Measurements from ENCODE around the gene POLR2L. TPM values are rescaled to one million over a fixed set of nuclear protein-coding genes. Genes with fewer than 3 reads are reported as not detected.

POLR2L gene
- total and polyA plus RNA-seq, 10 donors = 24.6 to 131 (median 66.2) TPM

DNA sequence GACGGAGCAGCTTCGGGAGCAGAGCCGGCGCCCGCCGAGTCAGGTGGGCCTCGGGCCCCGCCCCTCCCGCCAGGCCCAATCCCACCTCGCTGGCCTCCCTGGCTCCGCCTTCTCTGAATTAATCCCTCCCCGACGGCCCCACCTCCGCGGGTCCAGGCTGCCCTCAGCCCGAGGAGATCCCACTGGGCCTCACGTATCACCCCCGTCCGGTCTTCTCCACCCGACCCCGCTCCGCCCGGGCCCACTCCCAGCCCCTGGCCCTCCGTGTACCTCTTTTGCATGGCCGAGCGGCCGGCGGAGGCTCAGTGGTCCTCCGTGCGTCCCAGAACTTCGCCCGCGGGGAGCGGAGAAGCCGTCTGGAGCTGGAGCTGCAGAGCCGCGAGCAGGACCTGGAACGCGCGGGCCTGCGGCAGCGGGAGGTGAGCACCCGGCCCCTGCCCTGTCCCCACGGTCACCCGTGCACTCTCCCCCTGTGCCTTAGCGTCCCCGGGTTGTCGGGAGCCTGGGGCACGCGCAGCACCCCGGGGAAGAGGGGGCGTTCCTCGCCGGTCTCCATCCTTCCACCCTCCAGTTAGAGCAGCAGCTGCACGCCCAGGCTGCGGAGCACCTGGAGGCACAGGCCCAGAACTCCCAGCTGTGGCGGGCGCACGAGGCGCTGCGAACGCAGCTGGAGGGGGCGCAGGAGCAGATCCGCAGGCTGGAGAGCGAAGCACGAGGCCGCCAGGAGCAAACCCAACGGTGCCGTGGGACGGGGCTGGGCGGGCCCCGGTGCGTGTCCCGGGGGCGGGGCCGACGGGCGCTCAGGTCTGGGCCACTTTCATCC lies 11.8 kb downstream of the POLR2L start:
- Histone ChIP-seq H3K9me3 (no peaks in the 10 kb centered on the region), H3K4me1 (peaks cover 59 to 97% (median 92%) of the 10 kb centered on the region in 6 donors), H3K4me3 (peak overlapping the region; percentile 29 to 74 (median 43)), H3K36me3 (peaks cover 0 to 5% (median 0%) of the 10 kb centered on the region in 6 donors), H3K27ac (peak overlapping the region in 5 of 8 donors; percentile 77 to 88 (median 86)), H3K27me3 (replicated peaks in 1 of 7) (peaks cover 0 to 88% (median 22%) of the 10 kb centered on the region in 7 donors)
- intact Hi-C loops (cut with DNase I; ENCODE audit: low total_unique reads) = no loop called here
- 1 to 8% (median 3%) methylated on average over 39 to 78 of the region's 78 CpGs for WGBS, 5 donors
- peak; percentile 93 for DNase-seq
- TF ChIP-seq POLR2AphosphoS5 (IDR thresholded peaks at IDR 0.05) = peak; percentile 8 to 46 (median 36)
- TF ChIP-seq CTCF (IDR thresholded peaks at IDR 0.05 in 8 of 11, conservative IDR thresholded peaks at IDR 0.05 in 3 of 11) = no peak
- no peak for TF ChIP-seq POLR2A (IDR thresholded peaks at IDR 0.05)

DNA sequence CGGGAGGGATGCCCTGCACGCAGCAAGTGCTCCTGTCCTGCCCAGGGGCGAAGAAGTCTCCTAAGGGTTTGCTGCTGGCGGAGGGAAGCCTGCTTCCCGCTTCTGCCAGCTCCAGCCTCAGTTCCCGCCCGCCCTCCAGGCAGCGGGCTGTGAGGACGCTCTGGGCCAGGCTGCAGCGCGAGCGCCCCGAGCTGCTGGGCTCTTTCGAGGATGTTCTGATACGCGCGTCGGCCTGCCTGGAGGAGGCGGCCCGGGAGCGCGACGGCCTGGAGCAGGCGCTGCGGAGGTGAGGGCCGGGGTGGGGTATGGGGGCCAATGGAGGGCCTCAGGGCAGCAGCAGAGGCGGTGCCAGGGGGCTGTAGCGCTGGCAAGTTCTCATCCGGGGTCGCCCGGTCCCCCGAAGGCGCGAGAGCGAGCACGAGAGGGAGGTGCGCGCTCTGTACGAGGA lies 12.5 kb downstream of the POLR2L start:
- H3K27me3 ChIP-seq (replicated peaks in 1 of 7) = peaks cover 0 to 82% (median 22%) of the 10 kb centered on the region in 7 donors
- peaks cover 0 to 11% (median 5%) of the 10 kb centered on the region in 6 donors for H3K36me3 ChIP-seq
- H3K9me3 ChIP-seq = no peaks in the 10 kb centered on the region
- 0 to 2% (median 2%) methylated on average over 9 to 39 of the region's 39 CpGs for WGBS, 5 donors
- DNase-seq = peak; percentile 84
- TF ChIP-seq CTCF (IDR thresholded peaks at IDR 0.05 in 8 of 11, conservative IDR thresholded peaks at IDR 0.05 in 3 of 11) (no peak), POLR2AphosphoS5 (IDR thresholded peaks at IDR 0.05) (peak in 2 of 3 donors; percentile 64 to 83), POLR2A (IDR thresholded peaks at IDR 0.05) (peak in 1 of 3 donors; percentile 15)
- peaks cover 59 to 97% (median 89%) of the 10 kb centered on the region in 6 donors for H3K4me1 ChIP-seq
- H3K4me3 ChIP-seq = peak overlapping the region; percentile 29 to 74 (median 43)
- intact Hi-C loops (cut with DNase I; ENCODE audit: low total_unique reads) = no loop called here
- H3K27ac ChIP-seq = peak overlapping the region in 7 of 8 donors; percentile 51 to 88 (median 80)

DNA sequence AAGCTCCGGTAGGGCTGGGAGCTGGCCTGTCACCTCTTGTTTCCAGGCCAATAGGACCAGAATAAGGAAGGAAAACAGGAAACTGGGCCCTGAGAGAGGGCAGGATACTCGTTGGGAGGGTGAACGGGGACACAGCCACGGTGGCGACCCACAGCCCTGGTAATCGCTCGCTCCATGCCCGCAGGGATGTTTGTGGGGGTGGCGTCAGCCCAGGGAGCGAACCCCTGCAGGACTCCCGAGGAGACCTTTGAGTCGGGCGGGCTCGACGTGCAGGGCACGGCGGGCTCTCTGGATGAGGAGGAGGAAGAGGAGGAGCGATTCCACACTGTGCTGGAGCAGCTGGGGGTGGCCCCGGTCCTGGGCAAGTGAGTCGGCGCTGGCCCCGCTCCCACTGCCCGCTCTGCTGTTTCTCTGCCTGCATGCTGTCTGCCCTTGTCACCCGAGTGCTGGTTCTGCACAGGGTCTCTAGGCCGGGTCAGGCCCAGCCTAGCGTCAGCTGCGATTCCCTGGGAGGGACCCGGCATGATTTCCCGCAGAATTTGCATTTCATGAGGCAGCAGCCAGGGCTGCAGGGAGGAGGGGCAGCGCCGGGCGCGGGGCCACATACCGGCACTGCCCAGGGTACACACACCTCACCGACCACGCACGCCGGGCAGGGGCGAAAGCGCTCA lies 13.0 kb downstream of the POLR2L start:
- DNase-seq = peak; percentile 90
- TF ChIP-seq POLR2AphosphoS5 (IDR thresholded peaks at IDR 0.05) = peak; percentile 74 to 81 (median 81)
- no peak for TF ChIP-seq CTCF (IDR thresholded peaks at IDR 0.05 in 8 of 11, conservative IDR thresholded peaks at IDR 0.05 in 3 of 11)
- TF ChIP-seq POLR2A (IDR thresholded peaks at IDR 0.05) = no peak
- no peaks in the 10 kb centered on the region for H3K9me3 ChIP-seq
- H3K27ac ChIP-seq = peak overlapping the region in 7 of 8 donors; percentile 51 to 88 (median 80)
- WGBS, 5 donors = 2 to 13% (median 5%) methylated on average over 33 to 40 of the region's 40 CpGs
- intact Hi-C loops (cut with DNase I; ENCODE audit: low total_unique reads) = no loop called here
- peaks cover 56 to 97% (median 84%) of the 10 kb centered on the region in 6 donors for H3K4me1 ChIP-seq
- peaks cover 0 to 77% (median 22%) of the 10 kb centered on the region in 7 donors for H3K27me3 ChIP-seq (replicated peaks in 1 of 7)
- H3K36me3 ChIP-seq = peaks cover 0 to 17% (median 11%) of the 10 kb centered on the region in 6 donors
- H3K4me3 ChIP-seq = peak overlapping the region; percentile 29 to 74 (median 43)

All from spleen (tissue), 11 donors.